Measurements from ENCODE around the gene AKT3. TPM values are rescaled to one million over a fixed set of nuclear protein-coding genes. Genes with fewer than 3 reads are reported as not detected.
"Not testable (repeated sequence)": the region's sequence is repeated elsewhere in the genome, so short reads cannot be mapped to it uniquely, and the experiment has no call there.

AKT3 gene
- polyA plus RNA-seq, 1 donor, result 17.3 TPM

GRCh38 chr1:243596431-243597062 lies 253.5 kb downstream of the AKT3 start:
- no peak for DNase-seq

GRCh38 chr1:243595527-243596210 lies 254.4 kb downstream of the AKT3 start:
- DNase-seq, result no peak

- no peak for DNase-seq
Observed at GRCh38 chr1:243594455-243594854, 255.6 kb downstream of the AKT3 start.

GRCh38 chr1:243589286-243589685 lies 260.8 kb downstream of the AKT3 start:
- DNase-seq, result not testable (repeated sequence)

- DNase-seq, result no peak
Observed at GRCh38 chr1:243587823-243588560, 262.1 kb downstream of the AKT3 start.

GRCh38 chr1:243587285-243587684 lies 262.8 kb downstream of the AKT3 start:
- no peak for DNase-seq

GRCh38 chr1:243585982-243586381 lies 264.1 kb downstream of the AKT3 start:
- no peak for DNase-seq

GRCh38 chr1:243582326-243582725 lies 267.7 kb downstream of the AKT3 start:
- no peak for DNase-seq

GRCh38 chr1:243580984-243581383 lies 269.1 kb downstream of the AKT3 start:
- DNase-seq, result no peak

GRCh38 chr1:243580072-243580471 lies 270.0 kb downstream of the AKT3 start:
- DNase-seq, result no peak

- no peak for DNase-seq
Observed at GRCh38 chr1:243575070-243575469, 275.0 kb downstream of the AKT3 start.

- DNase-seq, result no peak
Observed at GRCh38 chr1:243572940-243573339, 277.1 kb downstream of the AKT3 start.

GRCh38 chr1:243568793-243569192 lies 281.2 kb downstream of the AKT3 start:
- DNase-seq, result no peak

GRCh38 chr1:243564814-243565213 lies 285.2 kb downstream of the AKT3 start:
- DNase-seq, result no peak

GRCh38 chr1:243563732-243564131 lies 286.3 kb downstream of the AKT3 start:
- DNase-seq, result no peak

- no peak for DNase-seq
Observed at GRCh38 chr1:243562473-243562872, 287.6 kb downstream of the AKT3 start.

- DNase-seq, result no peak
Observed at GRCh38 chr1:243561588-243562319, 288.3 kb downstream of the AKT3 start.

- DNase-seq, result no peak
Observed at GRCh38 chr1:243559575-243560162, 290.4 kb downstream of the AKT3 start.

- DNase-seq, result no peak
Observed at GRCh38 chr1:243558576-243558975, 291.5 kb downstream of the AKT3 start.

GRCh38 chr1:243557866-243558265 lies 292.2 kb downstream of the AKT3 start:
- DNase-seq, result no peak

GRCh38 chr1:243554686-243555085 lies 295.4 kb downstream of the AKT3 start:
- DNase-seq, result no peak

GRCh38 chr1:243553090-243553489 lies 297.0 kb downstream of the AKT3 start:
- DNase-seq, result no peak

GRCh38 chr1:243550276-243550675 lies 299.8 kb downstream of the AKT3 start:
- no peak for DNase-seq

Measured in hindlimb muscle (tissue), 1 donor.